ENCODE measurements around the gene FANCM.

Gene FANCM

DNA sequence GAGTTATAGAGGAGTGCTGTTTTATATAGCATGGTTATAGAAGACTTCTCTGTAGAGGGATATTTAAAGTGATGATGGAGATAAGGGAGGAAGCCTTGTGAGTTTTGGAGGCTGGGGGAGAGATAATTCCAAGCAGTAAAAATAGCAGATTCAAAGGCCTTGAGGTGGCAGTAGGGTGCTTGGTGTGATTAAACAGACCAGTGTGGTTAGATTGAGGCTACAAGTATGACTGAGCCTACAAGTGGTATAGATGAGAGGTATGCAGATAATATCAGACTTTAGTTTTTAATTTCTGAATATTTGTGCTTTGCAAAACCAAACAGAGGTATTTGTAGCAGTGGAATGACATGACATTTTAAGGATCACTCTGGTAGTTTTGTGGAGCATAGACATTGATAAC, 20.3 kb downstream of the FANCM start:
- in situ Hi-C loops (cut with MboI; ENCODE audit: low pct_unique_long_range_greater_than_20kb, low sequenced_read_pairs, unreplicated experiment) = no loop called here
- TF ChIP-seq, protein P1, sequence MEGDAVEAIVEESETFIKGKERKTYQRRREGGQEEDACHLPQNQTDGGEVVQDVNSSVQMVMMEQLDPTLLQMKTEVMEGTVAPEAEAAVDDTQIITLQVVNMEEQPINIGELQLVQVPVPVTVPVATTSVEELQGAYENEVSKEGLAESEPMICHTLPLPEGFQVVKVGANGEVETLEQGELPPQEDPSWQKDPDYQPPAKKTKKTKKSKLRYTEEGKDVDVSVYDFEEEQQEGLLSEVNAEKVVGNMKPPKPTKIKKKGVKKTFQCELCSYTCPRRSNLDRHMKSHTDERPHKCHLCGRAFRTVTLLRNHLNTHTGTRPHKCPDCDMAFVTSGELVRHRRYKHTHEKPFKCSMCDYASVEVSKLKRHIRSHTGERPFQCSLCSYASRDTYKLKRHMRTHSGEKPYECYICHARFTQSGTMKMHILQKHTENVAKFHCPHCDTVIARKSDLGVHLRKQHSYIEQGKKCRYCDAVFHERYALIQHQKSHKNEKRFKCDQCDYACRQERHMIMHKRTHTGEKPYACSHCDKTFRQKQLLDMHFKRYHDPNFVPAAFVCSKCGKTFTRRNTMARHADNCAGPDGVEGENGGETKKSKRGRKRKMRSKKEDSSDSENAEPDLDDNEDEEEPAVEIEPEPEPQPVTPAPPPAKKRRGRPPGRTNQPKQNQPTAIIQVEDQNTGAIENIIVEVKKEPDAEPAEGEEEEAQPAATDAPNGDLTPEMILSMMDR (IDR thresholded peaks at IDR 0.05; ENCODE audit: extremely low read depth, insufficient read depth, missing control alignments) = no peak
- DNase-seq (ENCODE audit: low spot score) = no peak

DNA sequence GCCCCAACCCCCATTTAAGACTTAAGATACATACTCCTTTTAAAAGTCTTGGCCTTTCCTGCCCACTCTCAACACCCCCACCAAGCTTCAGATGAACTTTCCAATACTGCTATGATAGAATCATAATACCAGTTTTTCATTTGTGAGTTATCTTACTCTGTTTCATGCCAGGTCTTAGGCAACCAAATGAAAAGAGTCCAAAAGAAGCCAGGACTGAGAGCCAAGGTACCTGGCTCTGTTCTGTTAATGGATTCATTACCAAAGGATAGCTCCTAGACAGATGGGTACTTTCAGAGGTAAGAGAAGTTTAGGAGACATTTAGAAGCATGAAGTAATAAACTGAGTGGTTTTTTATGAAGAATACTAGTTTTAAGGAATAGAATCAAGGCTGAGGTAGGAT, 34.2 kb downstream of the FANCM start:
- TF ChIP-seq, protein P1 (IDR thresholded peaks at IDR 0.05; ENCODE audit: extremely low read depth, insufficient read depth, missing control alignments) = no peak
- no peak for DNase-seq (ENCODE audit: low spot score)
- in situ Hi-C loops (cut with MboI; ENCODE audit: low pct_unique_long_range_greater_than_20kb, low sequenced_read_pairs, unreplicated experiment) = no loop called here

DNA sequence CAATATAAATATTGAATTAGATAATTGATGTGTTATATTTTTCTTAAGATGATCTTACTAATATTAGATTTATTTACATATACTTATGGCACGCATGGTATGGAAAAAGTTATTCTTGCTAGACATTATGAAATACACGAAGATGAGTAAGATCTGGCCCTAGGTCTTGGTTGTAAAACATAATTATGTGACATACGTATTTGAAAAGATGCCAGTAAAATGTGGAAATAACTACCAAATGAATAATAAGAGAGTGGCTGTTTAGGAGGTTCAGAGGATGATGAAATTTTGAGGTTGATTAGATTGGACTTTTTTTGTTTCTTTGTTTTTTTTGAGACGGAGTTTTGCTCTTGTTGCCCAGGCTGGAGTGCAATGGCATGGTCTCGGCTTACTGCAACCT, 41.3 kb downstream of the FANCM start:
- in situ Hi-C loops (cut with MboI; ENCODE audit: low pct_unique_long_range_greater_than_20kb, low sequenced_read_pairs, unreplicated experiment) = no loop called here
- TF ChIP-seq, protein P1 (IDR thresholded peaks at IDR 0.05; ENCODE audit: extremely low read depth, insufficient read depth, missing control alignments) = no peak
- DNase-seq (ENCODE audit: low spot score) = no peak

DNA sequence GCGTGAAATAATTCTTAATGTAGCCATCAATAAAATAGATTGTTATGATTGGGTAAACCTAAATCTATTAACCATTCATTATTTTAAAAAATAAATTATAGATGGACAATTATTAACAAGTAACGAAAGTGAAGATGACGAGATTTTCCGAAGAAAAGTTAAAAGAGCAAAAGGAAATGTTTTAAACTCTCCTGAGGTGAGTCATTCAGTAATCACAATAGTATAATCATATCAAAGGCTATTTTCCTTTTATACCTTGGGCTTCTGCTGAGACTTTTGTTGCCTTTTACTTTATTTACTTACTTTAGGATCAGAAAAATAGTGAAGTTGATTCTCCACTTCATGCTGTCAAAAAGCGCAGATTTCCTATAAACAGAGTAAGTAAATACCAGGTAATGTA, 45.6 kb downstream of the FANCM start:
- no peak for DNase-seq (ENCODE audit: low spot score)
- TF ChIP-seq, protein P1 (IDR thresholded peaks at IDR 0.05; ENCODE audit: extremely low read depth, insufficient read depth, missing control alignments) = no peak
- in situ Hi-C loops (cut with MboI; ENCODE audit: low pct_unique_long_range_greater_than_20kb, low sequenced_read_pairs, unreplicated experiment) = no loop called here

DNA sequence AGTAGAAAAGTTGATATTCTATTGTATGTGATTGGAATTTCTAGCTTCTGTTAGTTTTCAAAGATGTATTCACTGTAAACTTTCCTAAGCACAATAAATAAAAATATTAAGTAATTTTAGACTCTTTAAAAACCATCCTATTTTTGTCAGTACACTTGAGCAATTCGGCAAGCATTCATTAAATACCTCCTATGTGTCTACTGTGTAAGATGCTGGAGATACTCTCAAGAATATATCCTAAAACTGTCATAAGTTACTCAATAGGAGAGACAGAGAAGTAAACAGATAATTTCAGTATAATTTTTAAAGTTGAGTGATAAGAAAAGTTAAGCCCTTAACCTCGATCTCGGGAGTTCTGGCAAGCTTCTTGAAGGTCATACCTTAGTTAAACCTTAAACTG, 46.1 kb downstream of the FANCM start:
- DNase-seq (ENCODE audit: low spot score) = no peak
- in situ Hi-C loops (cut with MboI; ENCODE audit: low pct_unique_long_range_greater_than_20kb, low sequenced_read_pairs, unreplicated experiment) = no loop called here
- TF ChIP-seq, protein P1 (IDR thresholded peaks at IDR 0.05; ENCODE audit: extremely low read depth, insufficient read depth, missing control alignments) = no peak

DNA sequence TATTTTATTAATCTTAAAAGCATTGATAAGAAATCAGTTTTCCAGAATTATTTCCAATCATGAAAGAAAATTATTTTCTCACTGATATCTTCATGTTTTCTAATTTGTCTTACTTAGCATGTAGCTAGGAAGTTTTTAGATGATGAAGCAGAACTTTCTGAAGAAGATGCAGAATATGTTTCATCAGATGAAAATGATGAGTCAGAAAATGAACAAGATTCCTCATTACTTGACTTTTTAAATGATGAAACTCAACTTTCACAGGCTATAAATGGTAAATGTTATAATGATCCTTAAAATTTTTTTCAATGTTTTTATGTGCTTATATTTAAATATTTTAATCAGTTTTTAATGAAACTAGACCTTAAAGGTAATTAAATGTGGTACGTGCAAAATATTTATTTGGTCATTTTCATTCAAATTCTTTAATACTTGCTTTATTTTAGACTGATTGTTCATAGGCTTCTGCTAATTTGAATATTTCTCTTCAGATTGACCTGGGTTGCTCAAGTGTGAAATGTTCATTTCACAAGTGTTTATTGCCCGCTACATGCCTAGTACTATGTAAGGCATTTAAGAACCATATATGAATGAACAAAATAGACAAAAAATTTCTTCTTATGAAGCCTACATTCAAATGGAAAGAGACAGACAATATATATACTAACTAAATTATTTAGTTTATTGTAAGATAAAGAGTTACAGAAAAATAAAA, 49.5 kb downstream of the FANCM start:
- TF ChIP-seq, protein P1 (IDR thresholded peaks at IDR 0.05; ENCODE audit: extremely low read depth, insufficient read depth, missing control alignments) = no peak
- in situ Hi-C loops (cut with MboI; ENCODE audit: low pct_unique_long_range_greater_than_20kb, low sequenced_read_pairs, unreplicated experiment) = no loop called here
- DNase-seq (ENCODE audit: low spot score) = no peak
